Activated CD4-positive, alpha-beta T cell treated with anti-CD3 and anti-CD28 coated beads, Interleukin-2, amount 50 U/mL, for 1 hour (primary cell): ENCODE results near the gene NUP214.

Source experiments
- DNase-seq: peaks from one replicate; pipeline ENCODE4 v3.0.0-alpha.2; 2020

Gene NUP214

DNA sequence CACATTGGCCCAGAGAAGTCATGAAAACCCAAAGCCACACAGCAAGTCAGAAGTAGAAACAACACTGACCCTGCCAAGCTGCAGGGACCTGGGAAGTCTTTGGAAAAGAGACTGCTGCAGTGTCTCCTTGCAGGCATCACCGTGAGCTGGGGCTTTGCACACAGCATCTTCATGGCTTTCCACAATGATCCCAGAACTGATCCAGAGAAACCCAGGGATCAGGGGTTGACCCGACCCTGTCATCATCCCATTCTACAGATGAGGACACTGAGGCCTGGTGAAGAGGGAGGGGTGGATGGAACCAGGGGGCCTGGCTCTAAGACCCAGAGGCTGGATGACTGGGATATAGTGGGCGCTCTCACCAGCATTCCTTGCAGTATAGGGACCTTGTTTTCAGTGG lies 155.3 kb downstream of the NUP214 start:
- no peak for DNase-seq

DNA sequence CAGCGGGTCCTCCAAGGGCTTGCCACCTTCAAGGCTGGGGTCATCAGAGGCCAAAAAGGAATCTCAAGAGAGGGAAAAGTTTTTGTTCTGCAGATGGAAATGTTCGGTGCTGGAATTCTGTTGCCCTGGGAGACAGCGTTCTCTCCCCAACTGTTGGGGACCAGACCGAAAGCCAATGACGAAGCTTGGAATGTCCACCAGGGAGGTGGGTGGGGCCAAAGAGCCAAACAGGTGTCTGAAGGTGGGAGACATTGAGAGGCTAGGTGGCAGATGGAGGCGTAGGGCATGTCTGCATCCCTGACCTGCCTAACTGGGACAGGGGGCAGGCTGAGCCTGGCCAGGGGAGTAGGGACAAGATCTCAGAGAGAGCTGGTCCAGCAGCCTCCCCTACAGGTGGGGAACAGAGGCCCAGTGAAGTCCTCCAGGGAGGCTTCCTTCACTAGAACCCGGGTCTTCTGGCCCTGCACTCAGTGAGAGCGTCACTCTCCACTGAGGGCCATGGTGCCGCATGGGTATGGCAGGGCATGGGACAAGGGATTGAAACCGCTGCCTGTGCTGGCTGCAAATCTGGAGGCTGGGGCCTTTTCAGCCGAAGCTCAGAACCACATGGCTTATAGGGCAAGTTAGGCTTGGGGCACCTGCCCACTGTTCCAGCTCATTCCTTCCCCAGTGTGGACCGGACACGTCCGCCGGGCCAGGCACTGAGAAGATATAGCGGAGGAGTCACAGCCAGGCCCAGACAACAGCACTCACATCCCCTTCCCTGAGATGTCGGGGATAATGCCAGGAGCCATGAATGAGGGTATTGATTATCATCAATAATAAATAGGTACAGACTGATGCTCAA lies 156.0 kb downstream of the NUP214 start:
- no peak for DNase-seq

DNA sequence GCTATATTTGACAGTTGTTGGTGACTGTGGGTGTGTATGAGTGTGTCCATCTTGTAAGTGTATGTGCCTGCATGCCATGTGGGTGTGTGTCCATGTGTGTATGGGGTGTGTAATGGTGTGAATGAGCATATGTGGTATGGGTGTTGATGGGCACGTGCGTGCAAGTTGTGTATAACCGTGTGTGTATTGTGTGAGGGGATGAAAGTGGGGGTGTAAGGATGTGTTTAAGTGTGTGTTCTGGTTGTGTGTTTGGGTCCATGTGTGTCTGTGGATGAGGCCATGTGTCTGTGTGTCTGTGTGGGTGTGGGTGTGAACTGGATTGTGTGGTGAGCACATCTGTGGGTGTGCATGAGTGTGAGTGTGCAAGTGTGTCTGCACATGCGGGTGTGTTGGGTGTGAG lies 156.8 kb downstream of the NUP214 start:
- DNase-seq: no peak

DNA sequence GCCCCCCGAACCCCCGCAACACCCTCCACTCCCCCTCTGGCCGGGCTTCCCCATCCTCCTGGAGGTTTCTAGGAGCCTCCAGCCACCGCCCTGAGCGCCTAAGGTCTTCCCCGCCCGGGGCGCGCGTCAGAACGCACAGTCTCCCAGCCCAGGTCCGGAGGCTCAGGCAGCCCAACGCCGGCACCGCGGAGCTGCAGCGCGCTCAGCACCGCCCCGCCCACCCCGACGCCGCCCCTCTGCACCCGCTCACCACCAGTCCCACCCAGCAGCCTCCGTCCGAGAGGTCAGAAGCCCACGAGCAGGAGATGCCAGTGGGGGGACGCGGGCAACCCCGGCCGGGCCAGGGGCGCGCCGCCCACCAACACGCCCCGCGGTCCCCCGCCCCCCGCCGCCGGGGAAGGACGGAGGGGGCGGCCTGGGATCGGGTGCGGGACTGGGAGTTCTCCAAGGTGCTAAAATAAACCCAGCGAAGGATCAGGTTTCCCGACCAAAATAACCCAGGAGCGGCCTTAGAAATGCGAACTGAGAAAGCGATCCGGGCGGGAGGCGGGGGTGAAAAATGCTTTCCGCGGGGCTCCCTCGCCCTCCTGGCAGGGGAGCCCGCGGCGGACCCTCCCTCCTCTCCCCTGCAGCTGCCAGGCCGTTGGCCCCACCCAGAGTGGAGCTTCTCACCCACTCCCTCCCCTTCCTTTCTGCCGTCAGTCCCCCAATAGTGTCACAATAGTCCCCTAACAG lies 157.5 kb downstream of the NUP214 start:
- DNase-seq: no peak
